ENCODE results near the gene TTLL5.

Gene TTLL5

DNA sequence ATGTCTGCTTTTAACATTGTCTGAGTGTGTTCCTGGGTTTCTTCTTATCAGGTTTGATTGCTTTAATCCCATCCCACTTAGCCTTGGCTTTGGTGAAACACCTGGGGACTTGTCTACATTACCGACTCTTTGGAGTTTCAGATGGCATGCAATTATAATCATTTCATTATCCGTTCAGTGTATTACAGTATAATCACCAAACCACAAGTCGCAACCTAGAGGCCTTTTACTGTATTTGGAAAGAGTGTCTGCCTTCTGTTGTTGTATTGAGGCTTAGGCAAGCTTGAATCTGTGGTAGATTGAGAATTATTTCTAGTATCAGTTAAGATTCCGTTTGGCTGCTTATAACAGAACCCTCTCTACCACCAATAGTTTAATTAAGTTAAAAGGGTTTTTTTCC is 216.8 kb downstream of the TTLL5 start:
- TF ChIP-seq, protein P1, sequence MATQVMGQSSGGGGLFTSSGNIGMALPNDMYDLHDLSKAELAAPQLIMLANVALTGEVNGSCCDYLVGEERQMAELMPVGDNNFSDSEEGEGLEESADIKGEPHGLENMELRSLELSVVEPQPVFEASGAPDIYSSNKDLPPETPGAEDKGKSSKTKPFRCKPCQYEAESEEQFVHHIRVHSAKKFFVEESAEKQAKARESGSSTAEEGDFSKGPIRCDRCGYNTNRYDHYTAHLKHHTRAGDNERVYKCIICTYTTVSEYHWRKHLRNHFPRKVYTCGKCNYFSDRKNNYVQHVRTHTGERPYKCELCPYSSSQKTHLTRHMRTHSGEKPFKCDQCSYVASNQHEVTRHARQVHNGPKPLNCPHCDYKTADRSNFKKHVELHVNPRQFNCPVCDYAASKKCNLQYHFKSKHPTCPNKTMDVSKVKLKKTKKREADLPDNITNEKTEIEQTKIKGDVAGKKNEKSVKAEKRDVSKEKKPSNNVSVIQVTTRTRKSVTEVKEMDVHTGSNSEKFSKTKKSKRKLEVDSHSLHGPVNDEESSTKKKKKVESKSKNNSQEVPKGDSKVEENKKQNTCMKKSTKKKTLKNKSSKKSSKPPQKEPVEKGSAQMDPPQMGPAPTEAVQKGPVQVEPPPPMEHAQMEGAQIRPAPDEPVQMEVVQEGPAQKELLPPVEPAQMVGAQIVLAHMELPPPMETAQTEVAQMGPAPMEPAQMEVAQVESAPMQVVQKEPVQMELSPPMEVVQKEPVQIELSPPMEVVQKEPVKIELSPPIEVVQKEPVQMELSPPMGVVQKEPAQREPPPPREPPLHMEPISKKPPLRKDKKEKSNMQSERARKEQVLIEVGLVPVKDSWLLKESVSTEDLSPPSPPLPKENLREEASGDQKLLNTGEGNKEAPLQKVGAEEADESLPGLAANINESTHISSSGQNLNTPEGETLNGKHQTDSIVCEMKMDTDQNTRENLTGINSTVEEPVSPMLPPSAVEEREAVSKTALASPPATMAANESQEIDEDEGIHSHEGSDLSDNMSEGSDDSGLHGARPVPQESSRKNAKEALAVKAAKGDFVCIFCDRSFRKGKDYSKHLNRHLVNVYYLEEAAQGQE (IDR thresholded peaks at IDR 0.05; ENCODE audit: low read depth) = no peak
- TF ChIP-seq RAD21 (IDR thresholded peaks at IDR 0.05; ENCODE audit: low read depth) = no peak
- no peak for TF ChIP-seq ZBTB7A (IDR thresholded peaks at IDR 0.05; ENCODE audit: low read depth)
- TF ChIP-seq CREB1 (IDR thresholded peaks at IDR 0.05; ENCODE audit: low read depth) = no peak
- no peak for TF ChIP-seq YY1 (IDR thresholded peaks at IDR 0.05; ENCODE audit: low read depth)
- no peak for TF ChIP-seq EP300 (IDR thresholded peaks at IDR 0.05; ENCODE audit: borderline replicate concordance)
- no peak for TF ChIP-seq NFIC (IDR thresholded peaks at IDR 0.05)
- TF ChIP-seq CEBPB (IDR thresholded peaks at IDR 0.05) = no peak
- TF ChIP-seq FOXM1 (IDR thresholded peaks at IDR 0.05; ENCODE audit: borderline replicate concordance, low read depth) = no peak
- TF ChIP-seq EGR1 (IDR thresholded peaks at IDR 0.05) = no peak
- TF ChIP-seq TAF1 (IDR thresholded peaks at IDR 0.05; ENCODE audit: low read depth) = no peak
- no peak for TF ChIP-seq MAX (IDR thresholded peaks at IDR 0.05)

GRCh38 chr14:75879031-75879430 is 218.0 kb downstream of the TTLL5 start:
- TF ChIP-seq ZBTB7A (IDR thresholded peaks at IDR 0.05; ENCODE audit: low read depth) = no peak
- TF ChIP-seq YY1 (IDR thresholded peaks at IDR 0.05; ENCODE audit: low read depth) = no peak
- no peak for TF ChIP-seq CEBPB (IDR thresholded peaks at IDR 0.05)
- no peak for TF ChIP-seq NFIC (IDR thresholded peaks at IDR 0.05)
- TF ChIP-seq RAD21 (IDR thresholded peaks at IDR 0.05; ENCODE audit: low read depth) = no peak
- no peak for TF ChIP-seq USF1 (IDR thresholded peaks at IDR 0.05)
- no peak for TF ChIP-seq TCF12 (IDR thresholded peaks at IDR 0.05; ENCODE audit: low read depth)
- TF ChIP-seq CREB1 (IDR thresholded peaks at IDR 0.05; ENCODE audit: low read depth) = no peak
- TF ChIP-seq EP300 (IDR thresholded peaks at IDR 0.05; ENCODE audit: borderline replicate concordance) = no peak
- TF ChIP-seq FOXM1 (IDR thresholded peaks at IDR 0.05; ENCODE audit: borderline replicate concordance, low read depth) = no peak

DNA sequence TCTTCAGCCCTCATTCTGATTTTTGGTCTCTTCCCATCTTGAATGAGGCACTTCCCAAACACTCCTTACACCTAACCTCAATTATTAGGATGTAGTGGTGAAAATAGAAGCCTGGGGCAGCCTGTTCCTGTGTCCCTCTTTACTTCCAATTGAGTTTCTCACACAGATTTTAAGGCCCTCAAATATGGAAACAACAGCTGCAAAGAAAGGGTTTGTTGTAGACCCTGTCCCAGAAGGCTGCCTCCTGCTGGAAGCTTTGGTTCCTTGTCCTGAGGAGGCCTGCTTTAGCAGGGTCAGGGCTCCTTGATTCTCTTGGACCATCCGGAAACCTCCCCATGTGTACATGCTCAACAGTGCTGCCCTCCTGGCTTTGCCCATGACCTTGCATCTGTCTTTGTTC is 219.5 kb downstream of the TTLL5 start:
- TF ChIP-seq YY1 (IDR thresholded peaks at IDR 0.05; ENCODE audit: low read depth) = no peak
- no peak for TF ChIP-seq EP300 (IDR thresholded peaks at IDR 0.05; ENCODE audit: borderline replicate concordance)
- no peak for TF ChIP-seq TCF12 (IDR thresholded peaks at IDR 0.05; ENCODE audit: low read depth)
- no peak for TF ChIP-seq ZBTB7A (IDR thresholded peaks at IDR 0.05; ENCODE audit: low read depth)
- TF ChIP-seq RAD21 (IDR thresholded peaks at IDR 0.05; ENCODE audit: low read depth) = no peak
- TF ChIP-seq TAF1 (IDR thresholded peaks at IDR 0.05; ENCODE audit: low read depth) = no peak
- TF ChIP-seq, protein P1 (IDR thresholded peaks at IDR 0.05; ENCODE audit: low read depth) = no peak

GRCh38 chr14:75881994-75882393 is 220.9 kb downstream of the TTLL5 start:
- TF ChIP-seq TAF1 (IDR thresholded peaks at IDR 0.05; ENCODE audit: low read depth) (no peak), USF1 (IDR thresholded peaks at IDR 0.05) (no peak)

DNA sequence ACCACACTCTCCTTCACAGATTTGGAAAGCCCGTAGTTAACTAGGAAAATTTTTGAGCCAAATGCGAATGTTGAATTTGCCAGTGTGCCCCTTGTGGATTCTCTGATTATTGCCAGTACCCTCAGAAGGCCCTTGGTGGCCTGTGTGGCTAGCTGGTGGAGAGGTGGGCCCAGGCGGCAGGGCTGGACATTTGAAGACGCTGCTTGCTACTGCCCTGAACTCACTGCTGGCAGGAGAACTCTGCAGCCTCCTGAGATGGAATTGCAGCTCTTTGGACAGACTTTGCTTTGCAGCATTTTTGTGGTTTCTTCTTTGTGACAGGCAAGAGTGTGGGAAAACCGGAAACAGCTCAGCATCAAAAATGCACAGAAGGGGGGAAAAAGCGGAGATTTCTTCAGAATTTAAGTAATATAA is 223.2 kb downstream of the TTLL5 start:
- TF ChIP-seq ZBTB7A (IDR thresholded peaks at IDR 0.05; ENCODE audit: low read depth) = no peak
- TF ChIP-seq CREB1 (IDR thresholded peaks at IDR 0.05; ENCODE audit: low read depth) = no peak
- TF ChIP-seq FOXM1 (IDR thresholded peaks at IDR 0.05; ENCODE audit: borderline replicate concordance, low read depth) = no peak
- no peak for TF ChIP-seq RAD21 (IDR thresholded peaks at IDR 0.05; ENCODE audit: low read depth)
- TF ChIP-seq CEBPB (IDR thresholded peaks at IDR 0.05) = no peak
- no peak for TF ChIP-seq TEAD4 (IDR thresholded peaks at IDR 0.05)
- TF ChIP-seq TCF12 (IDR thresholded peaks at IDR 0.05; ENCODE audit: low read depth) = no peak
- no peak for TF ChIP-seq EP300 (IDR thresholded peaks at IDR 0.05; ENCODE audit: borderline replicate concordance)
- TF ChIP-seq USF1 (IDR thresholded peaks at IDR 0.05) = no peak
- TF ChIP-seq, protein P1 (IDR thresholded peaks at IDR 0.05; ENCODE audit: low read depth) = no peak
- TF ChIP-seq MAX (IDR thresholded peaks at IDR 0.05) = no peak
- TF ChIP-seq EGR1 (IDR thresholded peaks at IDR 0.05) = no peak
- no peak for TF ChIP-seq NFIC (IDR thresholded peaks at IDR 0.05)
- no peak for TF ChIP-seq YY1 (IDR thresholded peaks at IDR 0.05; ENCODE audit: low read depth)
